ENCODE data around the gene GVQW3. TPM values are rescaled to one million over a fixed set of nuclear protein-coding genes. Genes with fewer than 3 reads are reported as not detected.

Gene GVQW3
- total RNA-seq, 4 donors from 2014 or later, result 0.16 to 0.89 (median 0.81) TPM

GRCh38 chr11:76448506-76448905 is 67.4 kb downstream of the GVQW3 start:
- H3K9me3 ChIP-seq, result no peaks in the 10 kb centered on the region
- H3K27me3 ChIP-seq, result no peaks in the 10 kb centered on the region
- H3K4me3 ChIP-seq, result no peak overlapping the region
- ATAC-seq, result no peak
- peaks cover 0 to 19% (median 9%) of the 10 kb centered on the region in 3 donors for H3K4me1 ChIP-seq
- no peak for TF ChIP-seq POLR2AphosphoS5 (IDR thresholded peaks at IDR 0.05)
- no peak for TF ChIP-seq EP300 (IDR thresholded peaks at IDR 0.05)
- no peak for TF ChIP-seq POLR2A (IDR thresholded peaks at IDR 0.05)
- TF ChIP-seq, protein P1, sequence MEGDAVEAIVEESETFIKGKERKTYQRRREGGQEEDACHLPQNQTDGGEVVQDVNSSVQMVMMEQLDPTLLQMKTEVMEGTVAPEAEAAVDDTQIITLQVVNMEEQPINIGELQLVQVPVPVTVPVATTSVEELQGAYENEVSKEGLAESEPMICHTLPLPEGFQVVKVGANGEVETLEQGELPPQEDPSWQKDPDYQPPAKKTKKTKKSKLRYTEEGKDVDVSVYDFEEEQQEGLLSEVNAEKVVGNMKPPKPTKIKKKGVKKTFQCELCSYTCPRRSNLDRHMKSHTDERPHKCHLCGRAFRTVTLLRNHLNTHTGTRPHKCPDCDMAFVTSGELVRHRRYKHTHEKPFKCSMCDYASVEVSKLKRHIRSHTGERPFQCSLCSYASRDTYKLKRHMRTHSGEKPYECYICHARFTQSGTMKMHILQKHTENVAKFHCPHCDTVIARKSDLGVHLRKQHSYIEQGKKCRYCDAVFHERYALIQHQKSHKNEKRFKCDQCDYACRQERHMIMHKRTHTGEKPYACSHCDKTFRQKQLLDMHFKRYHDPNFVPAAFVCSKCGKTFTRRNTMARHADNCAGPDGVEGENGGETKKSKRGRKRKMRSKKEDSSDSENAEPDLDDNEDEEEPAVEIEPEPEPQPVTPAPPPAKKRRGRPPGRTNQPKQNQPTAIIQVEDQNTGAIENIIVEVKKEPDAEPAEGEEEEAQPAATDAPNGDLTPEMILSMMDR (IDR thresholded peaks at IDR 0.05), result no peak
- peaks cover 0 to 43% of the 10 kb centered on the region in 2 donors for H3K36me3 ChIP-seq
- no peak overlapping the region for H3K27ac ChIP-seq
- 35 to 40% methylated on average over 2 of the region's 2 CpGs for WGBS, 2 donors (ENCODE audit: low coverage in 1 of 2)

DNA sequence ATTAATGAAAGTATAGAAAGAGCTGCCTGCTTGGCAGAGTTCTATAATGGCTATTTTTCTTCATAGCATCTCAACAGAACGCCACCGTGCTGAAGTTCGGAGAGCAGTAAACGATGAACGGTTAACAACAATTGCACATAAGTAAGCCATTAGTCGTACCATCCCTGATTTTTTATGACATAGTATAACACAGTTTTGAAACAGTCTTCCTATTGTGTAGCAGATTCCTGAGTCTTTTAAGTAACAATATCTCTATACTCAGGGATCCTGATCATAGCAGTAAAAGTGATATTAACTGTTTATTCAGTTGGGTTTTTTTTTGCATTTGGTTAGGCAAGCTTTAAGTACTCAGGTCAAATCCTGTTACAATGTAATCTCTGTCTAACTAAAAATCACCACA is 72.1 kb downstream of the GVQW3 start:
- Histone ChIP-seq H3K4me1 (no peaks in the 10 kb centered on the region), H3K4me3 (no peak overlapping the region), H3K27me3 (no peaks in the 10 kb centered on the region), H3K9me3 (no peaks in the 10 kb centered on the region), H3K36me3 (peaks cover 0 to 52% of the 10 kb centered on the region in 2 donors), H3K27ac (no peak overlapping the region)
- no peak for ATAC-seq
- no peak for TF ChIP-seq POLR2AphosphoS5 (IDR thresholded peaks at IDR 0.05)
- TF ChIP-seq, protein P1 (IDR thresholded peaks at IDR 0.05), result no peak
- no peak for TF ChIP-seq POLR2A (IDR thresholded peaks at IDR 0.05)
- no peak for TF ChIP-seq EP300 (IDR thresholded peaks at IDR 0.05)
- WGBS, 2 donors (ENCODE audit: low coverage in 1 of 2), result 87 to 91% methylated on average over 6 of the region's 6 CpGs

DNA sequence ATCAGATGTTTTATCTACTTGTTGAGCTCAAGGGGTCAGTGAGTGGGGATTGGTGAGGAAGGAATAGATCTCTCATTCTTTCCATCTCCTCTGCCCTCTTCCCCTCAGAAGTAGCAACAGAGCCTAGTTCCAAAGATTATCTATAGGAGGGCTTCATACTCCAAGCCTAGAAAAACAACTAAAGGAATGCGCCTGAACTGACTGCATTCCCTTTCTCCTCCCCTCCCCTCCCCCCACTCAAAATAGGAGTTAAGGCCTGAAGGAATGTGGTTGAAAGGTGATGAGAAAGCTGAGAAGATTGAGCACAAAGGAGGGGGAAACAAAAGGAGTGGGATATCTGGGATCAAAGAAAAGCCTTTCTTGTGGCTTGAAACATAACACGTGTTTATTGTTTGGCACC is 74.2 kb downstream of the GVQW3 start:
- 0 to 47% methylated on average over 1 to 2 of the region's 2 CpGs for WGBS, 2 donors (ENCODE audit: low coverage in 1 of 2)
- peaks cover 0 to 62% of the 10 kb centered on the region in 2 donors for H3K36me3 ChIP-seq

GRCh38 chr11:76455931-76456330 is 74.8 kb downstream of the GVQW3 start:
- no peak overlapping the region for H3K27ac ChIP-seq
- no peaks in the 10 kb centered on the region for H3K27me3 ChIP-seq
- TF ChIP-seq POLR2AphosphoS5 (IDR thresholded peaks at IDR 0.05) (no peak), EP300 (IDR thresholded peaks at IDR 0.05) (no peak), POLR2A (IDR thresholded peaks at IDR 0.05) (no peak)
- TF ChIP-seq, protein P1 (IDR thresholded peaks at IDR 0.05), result no peak
- no peaks in the 10 kb centered on the region for H3K4me1 ChIP-seq
- no peak overlapping the region for H3K4me3 ChIP-seq
- no peaks in the 10 kb centered on the region for H3K9me3 ChIP-seq
- peaks cover 0 to 60% of the 10 kb centered on the region in 2 donors for H3K36me3 ChIP-seq
- ATAC-seq, result no peak

More for the DNA sequence above, 74.2 kb downstream of the GVQW3 start:
- H3K27me3 ChIP-seq, result no peaks in the 10 kb centered on the region
- no peak overlapping the region for H3K27ac ChIP-seq
- no peaks in the 10 kb centered on the region for H3K4me1 ChIP-seq
- no peaks in the 10 kb centered on the region for H3K9me3 ChIP-seq
- ATAC-seq, result no peak
- TF ChIP-seq, protein P1 (IDR thresholded peaks at IDR 0.05), result no peak
- no peak overlapping the region for H3K4me3 ChIP-seq

GRCh38 chr11:76456571-76456970 is 75.4 kb downstream of the GVQW3 start:
- no peak for ATAC-seq
- no peak overlapping the region for H3K27ac ChIP-seq
- WGBS, 2 donors (ENCODE audit: low coverage in 1 of 2), result 43 to 50% methylated on average over 2 of the region's 2 CpGs
- H3K27me3 ChIP-seq, result no peaks in the 10 kb centered on the region
- H3K4me3 ChIP-seq, result no peak overlapping the region
- H3K36me3 ChIP-seq, result peaks cover 0 to 66% of the 10 kb centered on the region in 2 donors
- TF ChIP-seq EP300 (IDR thresholded peaks at IDR 0.05), result no peak
- no peak for TF ChIP-seq POLR2A (IDR thresholded peaks at IDR 0.05)
- TF ChIP-seq POLR2AphosphoS5 (IDR thresholded peaks at IDR 0.05), result no peak
- TF ChIP-seq, protein P1 (IDR thresholded peaks at IDR 0.05), result no peak
- no peaks in the 10 kb centered on the region for H3K4me1 ChIP-seq
- H3K9me3 ChIP-seq, result no peaks in the 10 kb centered on the region

Small RNAs within 50 kb of the gene (small RNA-seq; reads per million reads assigned to genes)
- 0 reads per million in 4 donors for gene RF00019

Other genes with a start within 250 kb of the GVQW3 start
- 10 to 100 TPM in 1 of 4 donors, 1 to 10 TPM in 3; 2.5 to 17.1 (median 5.4) TPM for gene WNT11, start 174.8 kb upstream of the GVQW3 start, total RNA-seq
- gene THAP12, start 191 bp upstream of the GVQW3 start, total RNA-seq, result 10 to 100 TPM; 20.7 to 38.6 (median 32.6) TPM
- gene EMSY, start 63.7 kb downstream of the GVQW3 start, total RNA-seq, result 10 to 100 TPM; 29.0 to 39.8 (median 37.5) TPM